SW 1271 (cell line): ENCODE measurements around the gene MCUB.

Source experiments
- DNase-seq, 2 experiments: peaks; one replicate each; lab custom pipeline; 2025; lab: John Stamatoyannopoulos, UW

The MCUB gene

DNA sequence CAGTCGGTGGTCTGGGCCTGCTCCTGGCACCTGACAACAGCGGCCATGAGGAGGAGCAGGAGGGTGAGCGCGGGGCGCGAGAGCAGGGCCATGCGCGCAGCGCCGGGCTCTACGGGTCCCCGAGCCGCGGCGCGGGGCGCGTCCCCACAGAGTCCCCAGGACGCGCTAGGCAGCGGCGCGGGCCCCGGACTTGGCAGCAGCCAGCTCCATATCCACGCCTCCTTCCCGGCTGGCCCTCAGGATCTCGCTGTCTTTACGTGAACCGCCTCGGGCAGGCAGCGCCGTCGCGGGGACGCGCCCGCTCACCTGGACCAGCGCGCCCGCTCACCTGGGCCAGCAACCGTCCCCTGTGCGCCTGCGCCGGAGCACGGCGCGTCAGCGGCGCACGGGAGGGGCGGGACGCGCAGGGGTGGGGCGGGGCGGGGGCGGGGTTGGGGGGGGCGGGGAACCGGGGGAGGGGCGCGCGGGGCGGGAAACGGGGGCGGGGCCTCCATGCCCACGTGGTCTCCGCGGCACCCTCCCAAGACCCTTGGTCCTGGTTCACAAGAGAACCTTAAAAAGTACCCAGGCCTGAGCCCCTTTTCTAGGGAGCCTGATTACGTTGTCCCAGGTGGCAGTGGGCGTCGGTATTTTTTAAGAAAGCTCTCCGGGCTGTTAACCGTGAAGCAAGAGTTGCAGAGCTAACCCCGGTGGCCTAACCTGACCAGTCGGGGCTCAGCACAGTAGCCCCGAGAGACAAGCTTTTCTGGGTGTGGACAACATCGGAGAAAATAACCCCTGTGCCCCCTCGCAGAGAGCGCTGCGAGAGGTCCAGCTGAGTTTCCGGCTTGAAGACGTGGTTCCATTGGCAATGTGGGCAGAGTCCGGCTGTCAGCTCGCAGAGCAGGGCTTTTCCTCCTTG lies 169.9 kb downstream of the MCUB start, which contains the start of gene PLA2G12A:
Gene PLA2G12A (minus strand): TSS at position 353 of the 901 bp plus-strand sequence. CDS start 261 bp downstream, at position 92.
- peak; percentile 7 to 56 for DNase-seq

DNA sequence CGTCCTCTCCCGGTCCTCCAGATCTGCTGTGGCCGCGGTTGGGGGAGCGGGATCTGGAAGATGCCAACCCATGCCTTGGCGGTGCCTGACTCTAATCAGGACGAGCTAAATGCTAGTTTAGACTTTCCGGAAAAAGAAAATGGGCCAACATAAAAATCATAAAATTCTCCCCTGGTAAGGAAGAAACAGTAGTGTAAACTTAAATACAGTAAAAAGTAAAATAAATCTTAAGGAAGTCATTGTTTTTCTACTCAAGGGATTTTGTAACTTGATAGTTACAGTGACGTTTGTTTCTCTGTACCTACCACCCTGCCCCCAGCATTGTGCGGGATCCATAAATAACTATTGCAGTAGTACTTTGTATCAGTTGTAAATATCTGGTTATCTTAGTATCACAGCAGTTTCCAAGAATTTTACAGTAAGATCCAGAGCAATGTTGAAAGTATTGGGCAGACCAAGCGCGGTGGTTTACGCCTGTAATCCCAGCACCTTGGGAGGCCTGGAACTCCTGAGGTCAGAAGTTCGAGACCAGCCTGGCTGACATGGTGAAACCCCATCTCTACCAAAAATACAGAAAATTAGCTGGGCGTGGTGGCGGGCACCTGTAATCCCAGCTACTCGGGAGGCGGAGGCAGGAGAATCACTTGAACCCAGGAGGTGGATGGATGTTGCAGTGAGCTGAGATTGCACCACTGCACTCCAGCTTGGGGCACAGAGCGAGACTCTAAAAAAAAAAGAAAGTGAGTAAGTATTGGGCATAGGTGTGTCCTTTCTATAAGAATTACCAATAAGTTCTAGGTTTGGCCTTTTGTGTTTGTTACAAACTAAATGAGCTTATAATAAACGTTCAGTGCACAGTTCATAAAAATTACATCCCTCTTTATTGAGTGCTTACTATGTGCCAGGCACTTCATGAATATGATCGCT lies 170.8 kb downstream of the MCUB start:
- DNase-seq: no peak

DNA sequence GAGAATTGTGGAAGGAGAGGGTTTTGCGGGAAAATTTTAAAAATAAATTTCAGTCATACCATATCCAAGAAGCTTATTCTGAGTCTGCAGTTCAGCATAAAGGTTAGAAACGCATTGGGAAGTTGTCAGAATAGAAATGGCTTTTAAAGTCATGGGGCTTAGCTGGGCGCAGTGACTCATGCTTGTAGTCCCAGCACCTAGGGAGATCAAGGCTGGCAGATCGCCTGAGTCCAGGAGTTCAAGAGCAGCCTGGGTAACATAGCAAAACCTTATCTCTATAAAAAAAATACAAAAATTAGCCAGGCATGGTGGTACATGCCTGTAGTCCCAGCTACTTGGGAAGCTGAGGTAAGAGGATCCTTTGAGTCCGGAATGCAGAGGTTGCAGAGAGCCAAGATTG lies 173.7 kb downstream of the MCUB start:
- no peak for DNase-seq

DNA sequence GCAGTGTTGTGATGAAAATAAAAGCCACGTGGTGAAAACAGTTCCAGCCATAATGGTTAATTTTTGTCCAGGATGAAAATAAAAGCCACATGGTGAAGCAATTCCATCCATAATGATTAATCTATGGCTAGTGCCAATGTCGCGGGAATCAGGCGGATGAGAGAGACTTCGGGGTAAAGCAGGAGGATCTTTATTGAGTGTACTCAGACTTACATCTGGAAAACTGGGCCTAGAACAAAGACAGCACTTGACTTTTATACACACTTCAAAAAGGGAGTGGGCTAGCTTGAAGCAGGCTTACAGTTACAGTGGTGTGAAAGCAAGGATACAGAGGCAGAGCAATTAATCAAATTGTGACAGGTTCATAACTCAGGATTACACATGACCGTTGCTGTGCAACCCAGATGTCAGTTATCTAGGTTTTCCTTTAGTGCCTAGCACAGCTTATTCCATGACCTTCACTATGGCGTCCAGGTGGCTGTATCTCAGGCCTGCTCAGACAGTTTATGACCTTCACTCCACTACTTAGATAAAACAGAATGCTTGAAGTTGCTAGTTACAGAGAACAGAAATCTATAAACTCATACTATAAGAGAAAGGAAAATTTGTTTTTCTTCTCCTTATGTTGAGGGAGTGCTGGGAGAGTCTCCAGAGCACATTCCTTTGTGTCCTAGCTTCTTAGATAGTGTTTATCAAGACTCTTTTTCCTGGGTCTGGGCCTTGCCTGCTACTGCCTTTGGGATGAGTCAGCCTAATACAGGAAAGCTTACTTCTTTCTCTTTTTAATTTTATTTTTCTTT lies 175.7 kb downstream of the MCUB start:
- no peak for DNase-seq
